LHCN-M2 (cell line): ENCODE measurements around the gene PRDX6. TPM values are rescaled to one million over a fixed set of nuclear protein-coding genes. Genes with fewer than 3 reads are reported as not detected.
"Not testable (repeated sequence)": the region's sequence is repeated elsewhere in the genome, so short reads cannot be mapped to it uniquely, and the experiment has no call there.

Experiments used
- DNase-seq: peaks from one replicate; pipeline ENCODE4 v3.0.0-alpha.2; 2012; ENCODE audit warnings: low read depth
- polyA plus RNA-seq: library from polyadenylated mRNA; unstranded; fragments of >200 nt; gene quantifications from one replicate; pipeline ENCODE4 v1.2.1, GENCODE V29; 2012; ENCODE audit warnings: missing spikeins
- total RNA-seq: library from RNA; depleted of rRNA; stranded (reverse); fragments of >200 nt; gene quantifications from 2 replicates; pipeline ENCODE4 v1.2.3, GENCODE V29; 2014; rRNA removed

The PRDX6 gene, protein sequence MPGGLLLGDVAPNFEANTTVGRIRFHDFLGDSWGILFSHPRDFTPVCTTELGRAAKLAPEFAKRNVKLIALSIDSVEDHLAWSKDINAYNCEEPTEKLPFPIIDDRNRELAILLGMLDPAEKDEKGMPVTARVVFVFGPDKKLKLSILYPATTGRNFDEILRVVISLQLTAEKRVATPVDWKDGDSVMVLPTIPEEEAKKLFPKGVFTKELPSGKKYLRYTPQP
- total RNA-seq, result 235 and 258 TPM in 2 replicates
- polyA plus RNA-seq, result 359 TPM

DNA sequence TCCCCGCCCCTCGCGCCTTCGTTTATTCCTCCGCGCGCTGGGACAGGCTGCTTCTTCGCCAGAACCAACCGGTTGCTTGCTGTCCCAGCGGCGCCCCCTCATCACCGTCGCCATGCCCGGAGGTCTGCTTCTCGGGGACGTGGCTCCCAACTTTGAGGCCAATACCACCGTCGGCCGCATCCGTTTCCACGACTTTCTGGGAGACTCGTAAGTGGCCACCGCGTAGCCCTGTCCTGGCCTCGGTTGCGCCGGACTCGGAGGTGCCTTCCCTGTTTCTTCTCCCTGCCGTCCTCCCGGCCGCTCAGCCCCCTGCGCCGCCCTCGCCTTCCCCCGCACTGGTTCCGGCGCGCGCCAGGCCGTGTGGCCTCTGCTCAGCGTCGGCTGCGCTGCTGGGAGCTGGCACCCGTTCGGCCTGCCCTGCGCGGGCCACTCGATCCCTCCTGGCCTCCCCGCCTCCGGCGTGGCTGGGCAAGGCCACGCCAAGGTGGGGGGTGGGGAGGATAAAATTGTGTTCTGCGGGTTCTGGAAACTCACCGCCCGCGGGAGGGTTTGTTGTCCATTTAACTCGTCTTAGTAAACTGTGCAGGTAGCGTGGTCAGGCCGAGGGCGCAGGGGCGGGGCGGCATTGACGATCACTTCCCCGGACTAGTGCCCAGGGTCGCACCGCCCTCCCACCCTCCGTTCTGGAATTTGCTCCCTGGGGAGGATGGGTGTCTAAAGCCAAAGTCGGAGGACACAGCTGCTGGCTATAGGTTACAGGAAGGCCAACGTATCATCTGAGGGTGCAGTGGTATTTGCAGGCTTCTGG lies at the start of gene PRDX6:
PRDX6 (plus strand) TSS at position 50 of the 808 bp plus-strand sequence; CDS start at position 113, 63 bp downstream.
- peak; percentile 49 for DNase-seq

DNA sequence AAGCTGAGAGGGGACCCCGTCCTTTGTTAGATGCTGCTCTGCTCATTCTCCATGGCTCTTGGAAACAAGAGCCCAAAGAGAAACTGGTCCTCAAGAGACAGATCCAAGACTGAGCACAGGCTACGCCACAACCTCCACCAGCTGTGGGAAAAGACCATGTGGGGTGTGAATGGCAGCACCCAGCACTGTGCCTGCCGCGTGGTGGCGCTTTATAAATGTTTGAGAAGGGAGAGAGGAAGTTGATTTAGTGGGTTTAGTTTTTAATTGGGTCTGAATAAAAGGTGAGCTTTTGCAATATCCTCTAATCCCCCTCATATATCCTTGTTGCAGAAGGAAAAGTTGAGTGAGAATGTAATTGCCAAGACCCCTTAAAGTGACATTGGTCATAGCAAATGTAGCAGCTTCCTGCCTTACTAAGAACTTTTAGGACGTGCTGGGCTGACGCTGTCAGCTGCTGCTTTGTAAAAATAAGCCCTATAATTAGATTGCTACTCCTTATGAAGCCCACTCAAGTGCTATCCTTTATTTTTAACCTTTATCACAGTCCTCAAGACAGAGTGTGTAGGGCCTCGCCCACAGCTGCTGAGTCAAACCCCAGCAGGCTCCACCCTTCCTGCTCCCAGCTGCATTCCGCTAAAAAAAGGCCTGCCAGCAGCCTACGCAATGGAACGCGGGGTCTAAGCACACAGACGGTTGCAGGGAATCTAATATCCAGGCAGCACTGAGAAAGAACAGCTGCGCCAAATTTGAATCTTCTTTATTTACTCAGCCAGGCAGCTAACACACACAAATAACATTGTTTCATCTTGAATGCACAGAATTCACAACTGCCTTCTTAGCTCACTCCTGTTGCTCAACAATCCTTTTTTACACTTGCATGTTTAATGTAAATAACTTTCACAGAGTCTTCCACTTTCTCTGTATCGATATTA lies 47.4 kb upstream of the PRDX6 start:
- peak; percentile 97 for DNase-seq

GRCh38 chr1:173430677-173431303 lies 46.3 kb upstream of the PRDX6 start:
- no peak for DNase-seq

DNA sequence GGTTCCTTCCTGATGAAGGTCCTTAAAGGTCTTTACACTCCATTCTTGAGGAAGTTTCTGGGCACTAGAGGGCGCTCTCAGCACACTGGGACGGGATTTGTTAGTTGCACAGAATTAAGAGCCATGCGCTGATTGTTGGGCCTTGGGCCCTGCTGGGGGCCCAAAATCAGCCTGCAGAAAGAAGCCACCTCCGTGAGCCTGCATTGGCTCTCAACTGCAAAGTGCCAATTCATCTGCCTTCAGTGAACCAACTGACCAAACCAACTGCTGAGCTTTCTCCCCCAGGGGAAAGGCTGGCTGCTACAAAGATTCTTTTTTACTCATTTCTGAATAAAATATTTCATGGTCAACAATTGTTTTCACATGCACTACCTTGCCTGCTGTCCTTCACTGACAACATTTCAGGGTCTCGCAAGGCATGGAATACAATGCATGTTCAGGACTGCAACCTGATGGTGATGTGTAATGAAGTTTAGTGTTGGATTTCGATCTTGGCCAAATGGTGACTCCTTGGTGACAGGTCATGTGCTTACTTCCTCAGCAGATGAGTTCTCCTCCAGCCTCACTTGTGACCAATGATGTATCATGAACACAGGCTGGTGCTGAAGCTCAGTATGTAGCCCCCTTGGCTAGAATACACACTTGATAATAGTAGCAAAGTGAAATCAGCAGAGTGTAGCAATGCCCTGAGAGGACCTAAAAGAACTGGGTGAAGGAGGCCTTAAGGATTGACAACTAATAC lies 45.7 kb upstream of the PRDX6 start:
- peak; percentile 92 for DNase-seq

DNA sequence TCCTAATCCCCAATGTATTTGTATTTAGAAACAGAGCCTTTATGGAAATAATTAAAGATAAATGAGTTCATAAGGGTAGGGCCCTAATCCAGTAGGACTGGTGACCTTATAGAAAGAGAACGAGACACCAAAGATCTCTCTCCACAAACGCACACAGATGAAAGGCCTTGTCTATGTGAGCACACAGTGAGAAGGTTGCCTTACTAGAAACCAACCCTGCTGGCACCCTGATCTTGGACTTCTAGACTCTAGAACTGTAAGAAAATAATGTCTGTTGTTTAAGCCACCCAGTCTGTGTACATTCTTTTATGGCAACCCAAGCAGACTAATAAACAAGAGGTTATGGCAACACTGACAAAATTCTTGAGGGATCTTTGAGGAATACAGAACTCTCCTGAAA lies 44.8 kb upstream of the PRDX6 start:
- DNase-seq, result no peak

DNA sequence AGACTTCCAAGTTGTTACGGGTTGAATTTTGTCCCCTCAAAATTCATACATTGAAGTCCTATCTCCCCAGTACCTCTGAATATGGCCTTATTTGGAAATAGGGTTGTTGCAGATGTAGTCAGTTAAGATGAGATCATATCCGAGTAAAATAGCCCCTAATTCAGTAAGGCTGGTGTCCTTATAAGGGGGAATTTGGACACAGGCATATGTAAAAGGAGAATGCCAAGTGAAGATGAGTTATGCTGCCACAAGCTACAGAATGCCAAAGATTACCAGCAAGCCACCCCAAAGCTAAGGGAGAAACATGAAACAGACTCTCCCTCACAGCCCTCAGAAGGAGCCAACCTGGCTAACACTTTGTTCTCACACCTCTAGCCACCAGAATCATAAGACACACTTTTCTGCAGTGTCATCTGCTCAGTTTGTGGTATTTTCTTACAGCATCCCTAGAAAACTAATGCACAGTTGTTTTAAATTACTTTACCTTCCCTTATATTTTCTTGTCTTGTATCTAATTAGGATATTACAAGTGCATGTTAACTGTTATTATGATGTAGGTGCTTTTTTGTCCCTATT lies 43.3 kb upstream of the PRDX6 start:
- DNase-seq, result no peak

- no peak for DNase-seq
These were observed 40.2 kb upstream of the PRDX6 start for GRCh38 chr1:173436841-173437428.

- no peak for DNase-seq
These were observed 38.5 kb upstream of the PRDX6 start for GRCh38 chr1:173438675-173439074.

GRCh38 chr1:173440430-173440829 lies 36.7 kb upstream of the PRDX6 start:
- no peak for DNase-seq

DNA sequence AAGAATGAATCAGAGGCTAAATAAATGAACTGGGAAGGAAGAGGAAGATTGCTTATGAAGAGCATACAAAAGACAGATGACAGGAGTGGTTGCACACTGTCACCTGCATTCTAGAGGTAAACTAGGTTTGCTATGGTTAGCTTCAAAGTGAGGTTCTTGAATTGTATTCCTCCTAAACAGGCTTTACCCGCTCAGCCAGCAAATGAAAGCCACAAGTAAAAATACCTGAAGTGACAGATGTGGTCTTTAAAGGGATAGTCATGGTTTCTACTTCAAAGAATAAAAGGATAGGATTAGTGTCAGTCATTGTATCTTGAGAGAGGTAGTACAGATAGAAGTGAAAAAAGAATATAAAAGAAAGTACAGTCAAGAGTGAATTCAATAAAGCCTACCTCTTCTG lies 32.4 kb upstream of the PRDX6 start:
- no peak for DNase-seq

DNA sequence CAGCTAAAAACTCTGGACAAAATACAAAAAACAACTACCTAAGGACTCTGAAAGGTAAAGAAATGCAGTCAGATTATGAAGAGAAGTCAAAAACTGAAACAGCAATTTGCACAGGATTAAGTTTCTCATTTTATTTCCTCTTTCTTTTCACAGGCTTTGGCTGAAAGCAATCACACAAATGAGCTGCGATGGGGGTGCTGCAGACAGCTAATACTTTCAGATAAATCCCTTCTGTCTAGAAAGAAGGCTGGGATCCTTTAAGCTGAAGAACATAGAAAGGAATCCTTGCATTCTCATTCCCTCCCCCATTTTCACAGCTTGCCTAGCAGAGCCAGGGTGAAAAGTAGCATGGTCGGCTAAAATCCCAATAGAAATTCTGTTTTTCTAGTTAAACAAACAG lies 32.0 kb upstream of the PRDX6 start:
- DNase-seq, result no peak

DNA sequence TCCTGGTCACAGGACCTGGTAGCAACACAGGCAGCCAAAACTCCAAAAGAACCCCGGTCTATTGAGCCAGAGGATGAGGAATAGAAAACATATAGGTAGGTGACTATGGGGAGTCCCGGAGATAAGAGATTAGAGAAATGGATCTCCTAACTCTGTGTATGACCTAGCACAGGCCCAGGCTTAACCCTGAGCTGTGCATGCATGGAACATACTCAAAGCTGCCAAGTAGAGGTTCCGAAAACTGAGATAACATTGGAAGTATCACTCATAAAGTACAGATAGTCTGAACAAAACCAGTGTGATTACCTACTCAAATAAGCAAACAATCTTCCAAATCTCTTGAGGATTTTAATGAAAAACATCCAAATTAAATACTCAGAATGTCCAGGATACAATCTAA lies 31.5 kb upstream of the PRDX6 start:
- no peak for DNase-seq

- no peak for DNase-seq
These were observed 29.9 kb upstream of the PRDX6 start for GRCh38 chr1:173447224-173447623.

- no peak for DNase-seq
These were observed 28.2 kb upstream of the PRDX6 start for GRCh38 chr1:173448945-173449344.

DNA sequence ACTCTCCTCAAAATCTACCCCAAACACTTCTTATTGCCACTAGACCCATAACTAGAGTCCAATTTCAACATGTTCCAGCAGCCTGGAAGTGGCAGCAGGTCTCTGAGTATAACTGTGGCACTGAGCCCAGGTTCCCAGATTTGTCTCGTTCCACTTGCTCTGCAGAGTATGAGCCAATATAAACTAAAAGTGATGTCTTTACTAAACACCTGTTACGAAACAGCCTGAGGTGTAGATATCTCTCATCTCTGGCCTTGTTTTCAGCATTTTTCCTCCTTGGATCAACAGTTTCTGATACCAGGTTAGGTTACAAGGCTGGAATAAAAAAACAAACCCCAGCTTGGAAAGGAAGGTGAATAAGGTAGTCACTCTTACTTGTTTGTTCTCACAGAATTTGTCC lies 25.2 kb upstream of the PRDX6 start:
- DNase-seq, result no peak

- peak; percentile 24 for DNase-seq
These were observed 23.2 kb upstream of the PRDX6 start for GRCh38 chr1:173453982-173454381.

GRCh38 chr1:173454966-173455524 lies 22.1 kb upstream of the PRDX6 start:
- DNase-seq, result no peak

DNA sequence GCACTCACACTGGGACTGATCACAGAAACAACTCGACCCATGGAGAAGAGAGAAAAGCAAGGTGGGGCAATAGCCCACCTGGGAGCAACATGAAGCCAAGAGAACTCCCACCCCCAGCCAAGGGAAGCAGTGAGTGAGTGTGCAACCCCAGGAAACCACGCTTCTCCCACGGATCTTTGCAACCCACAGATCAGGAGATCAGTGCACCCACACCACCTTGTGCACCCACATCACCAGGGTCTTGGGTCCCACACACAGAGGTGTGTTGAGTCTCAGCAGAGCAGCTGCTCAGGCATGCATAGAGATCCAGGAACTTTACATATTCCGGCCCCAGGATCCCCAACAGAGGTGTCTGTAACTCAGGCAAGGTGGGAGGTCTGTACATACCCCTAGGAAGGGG lies 17.2 kb upstream of the PRDX6 start:
- DNase-seq, result no peak

DNA sequence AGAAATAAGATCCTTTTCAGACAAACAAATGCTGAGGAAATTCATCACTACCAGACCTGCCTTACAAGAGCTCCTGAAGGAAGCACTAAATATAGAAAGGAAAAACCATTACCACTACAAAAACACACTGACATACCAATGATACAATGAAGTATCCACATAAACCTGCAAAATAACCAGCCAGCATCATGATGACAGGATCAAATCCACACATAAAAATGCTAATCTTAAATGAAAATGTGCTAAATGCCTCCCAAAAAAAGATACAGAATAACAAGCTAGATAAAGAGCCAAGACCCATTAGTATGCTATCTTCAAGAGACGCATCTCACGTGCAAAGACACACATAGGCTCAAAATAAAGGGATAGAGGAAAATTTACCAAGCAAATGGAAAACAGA lies 14.5 kb upstream of the PRDX6 start:
- DNase-seq, result not testable (repeated sequence)

DNA sequence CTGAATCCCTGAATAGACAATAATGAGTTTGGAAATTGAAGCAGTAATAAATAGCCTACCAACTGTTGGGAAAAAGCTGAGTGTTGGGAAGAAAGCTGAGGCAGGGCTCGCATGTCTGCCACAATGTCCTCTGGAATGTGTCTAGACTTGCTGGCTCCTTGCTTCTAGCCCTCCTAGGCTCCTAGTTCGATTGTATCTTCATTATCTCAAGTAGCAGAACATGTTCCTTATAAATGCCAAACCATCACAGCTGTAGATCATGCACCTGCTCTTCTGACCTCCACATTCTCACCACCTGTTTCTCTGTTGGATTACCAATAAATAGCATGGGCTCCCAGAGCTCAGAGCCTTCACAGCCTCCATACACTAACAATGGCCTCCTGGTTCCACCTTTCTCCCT lies 12.9 kb upstream of the PRDX6 start:
- not testable (repeated sequence) for DNase-seq
